Fibroblast of pulmonary artery (primary cell): ENCODE data around the gene FAM89A.

Experiments
- DNase-seq: peaks from one replicate; pipeline ENCODE4 v3.0.0-alpha.2; 2010; ENCODE audit warnings: low read depth
- H3K4me3 ChIP-seq: replicated peaks from 2 replicates; pipeline ENCODE4 v1.5.1; 2011; ENCODE audit warnings: low read depth, mild to moderate bottlenecking, control low read depth, low read length, moderate library complexity
- TF ChIP-seq, protein P1 (sequence below): IDR thresholded peaks from 2 replicates; pipeline ENCODE4 v1.5.1; 2011; ENCODE audit warnings: mild to moderate bottlenecking, control low read depth, low read length, inconsistent platforms; ENCODE audit errors: missing control alignments

FAM89A gene

DNA sequence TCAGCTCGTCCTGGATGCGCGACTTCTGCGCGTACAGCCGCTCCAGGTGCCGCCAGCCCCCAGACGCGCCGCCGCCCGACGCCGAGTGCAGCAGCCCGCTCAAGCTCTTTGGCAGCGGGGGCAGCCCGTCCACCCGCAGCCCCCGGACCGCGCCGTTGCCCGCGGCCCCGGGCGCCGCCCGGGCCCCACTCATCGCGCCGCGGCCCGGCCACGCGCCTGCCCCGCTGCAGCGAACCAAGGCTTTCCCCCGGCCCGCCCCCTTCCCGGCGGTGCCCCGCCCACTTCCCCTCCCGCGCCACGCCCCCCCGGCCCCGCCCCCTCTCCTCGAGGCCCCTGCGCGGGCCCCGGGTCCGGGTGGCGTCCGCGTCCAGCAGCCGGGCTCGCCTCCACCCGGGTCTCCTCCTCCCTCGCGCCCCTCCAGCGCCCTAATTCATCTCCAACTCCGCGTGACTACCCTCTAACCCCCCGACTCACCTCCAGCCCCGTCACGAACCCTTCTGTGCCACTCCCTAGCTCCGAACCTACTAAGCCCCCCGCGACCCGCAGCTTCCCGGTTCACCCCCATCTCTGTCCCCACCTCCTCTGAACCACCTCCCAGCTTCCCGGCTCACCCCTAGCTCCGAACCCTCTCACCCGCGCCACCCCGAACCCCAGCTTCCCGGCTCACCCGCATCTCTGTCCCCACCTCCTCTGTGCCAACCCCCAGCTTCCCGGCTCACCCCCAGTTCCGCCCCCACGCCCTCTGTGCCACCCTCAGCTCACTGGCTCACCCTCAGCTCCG is at the start of gene FAM89A:
TSS of gene FAM89A (minus strand) at position 236 of the 781 bp plus-strand sequence. CDS start at position 193, 43 bp downstream.
- DNase-seq = peak; percentile 36
- TF ChIP-seq, protein P1, sequence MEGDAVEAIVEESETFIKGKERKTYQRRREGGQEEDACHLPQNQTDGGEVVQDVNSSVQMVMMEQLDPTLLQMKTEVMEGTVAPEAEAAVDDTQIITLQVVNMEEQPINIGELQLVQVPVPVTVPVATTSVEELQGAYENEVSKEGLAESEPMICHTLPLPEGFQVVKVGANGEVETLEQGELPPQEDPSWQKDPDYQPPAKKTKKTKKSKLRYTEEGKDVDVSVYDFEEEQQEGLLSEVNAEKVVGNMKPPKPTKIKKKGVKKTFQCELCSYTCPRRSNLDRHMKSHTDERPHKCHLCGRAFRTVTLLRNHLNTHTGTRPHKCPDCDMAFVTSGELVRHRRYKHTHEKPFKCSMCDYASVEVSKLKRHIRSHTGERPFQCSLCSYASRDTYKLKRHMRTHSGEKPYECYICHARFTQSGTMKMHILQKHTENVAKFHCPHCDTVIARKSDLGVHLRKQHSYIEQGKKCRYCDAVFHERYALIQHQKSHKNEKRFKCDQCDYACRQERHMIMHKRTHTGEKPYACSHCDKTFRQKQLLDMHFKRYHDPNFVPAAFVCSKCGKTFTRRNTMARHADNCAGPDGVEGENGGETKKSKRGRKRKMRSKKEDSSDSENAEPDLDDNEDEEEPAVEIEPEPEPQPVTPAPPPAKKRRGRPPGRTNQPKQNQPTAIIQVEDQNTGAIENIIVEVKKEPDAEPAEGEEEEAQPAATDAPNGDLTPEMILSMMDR = no peak
- peak within 1 kb of the TSS; percentile 72 for H3K4me3 ChIP-seq

DNA sequence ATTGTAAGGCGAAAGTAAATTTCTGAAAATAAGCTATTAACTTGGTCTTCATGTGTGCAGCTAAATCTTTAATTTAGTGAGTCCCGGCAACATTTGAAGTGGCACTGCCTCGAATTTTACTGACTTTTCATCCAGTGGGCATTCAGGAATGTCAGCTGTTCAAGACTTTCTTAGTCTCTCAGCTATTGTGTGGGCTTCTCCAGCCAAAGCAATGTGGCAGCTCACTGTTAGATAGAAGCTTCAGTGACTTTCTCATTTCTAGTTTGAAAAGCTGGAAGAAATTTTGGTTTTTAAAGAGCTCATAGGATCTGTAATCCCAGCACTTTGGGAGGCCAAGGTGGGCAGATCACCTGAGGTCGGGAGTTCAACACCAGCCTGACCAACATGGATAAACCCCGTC is 44.3 kb upstream of the FAM89A start:
- no peak for DNase-seq
- TF ChIP-seq, protein P1 = no peak
- H3K4me3 ChIP-seq = no peak overlapping the region

DNA sequence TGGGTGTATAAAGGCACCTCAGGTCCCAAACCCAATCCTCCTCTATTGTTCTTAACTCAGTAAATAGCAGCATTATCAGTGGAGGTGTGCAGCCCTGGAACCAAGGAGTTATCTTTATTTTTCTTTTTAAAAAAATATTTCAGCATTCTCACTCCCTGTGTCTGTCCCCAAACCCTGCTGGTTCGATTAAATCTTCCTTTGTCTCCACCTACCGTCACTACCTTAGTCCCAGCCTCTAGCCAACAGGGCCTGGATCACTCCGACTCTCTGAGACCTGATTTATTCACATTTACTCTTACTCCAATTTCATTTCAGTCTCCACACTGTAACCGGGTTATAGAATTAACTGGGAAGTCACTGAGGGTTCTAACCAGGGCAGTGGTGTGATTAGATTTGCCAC is 39.1 kb upstream of the FAM89A start:
- TF ChIP-seq, protein P1 = no peak
- no peak overlapping the region for H3K4me3 ChIP-seq
- DNase-seq = no peak

DNA sequence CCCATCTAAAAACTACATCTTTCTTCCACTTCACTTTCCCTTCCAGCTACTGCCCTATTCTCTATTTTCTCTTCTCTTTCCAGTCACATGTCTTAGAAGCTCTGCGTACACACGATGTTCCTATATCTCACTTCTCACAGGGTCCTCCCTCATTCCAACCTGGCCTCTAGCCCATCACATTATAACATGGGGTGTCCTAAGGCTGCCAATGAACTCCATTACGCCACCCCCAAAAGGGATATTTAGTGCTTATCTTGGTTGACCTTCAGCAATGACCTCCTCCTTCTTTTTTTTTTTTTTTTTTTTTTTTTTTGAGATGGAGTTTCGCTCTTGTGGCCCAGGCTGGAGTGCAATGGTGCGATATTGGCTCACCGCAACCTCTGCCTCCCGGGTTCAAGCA is 38.2 kb upstream of the FAM89A start:
- TF ChIP-seq, protein P1 = no peak
- DNase-seq = no peak
- no peak overlapping the region for H3K4me3 ChIP-seq

DNA sequence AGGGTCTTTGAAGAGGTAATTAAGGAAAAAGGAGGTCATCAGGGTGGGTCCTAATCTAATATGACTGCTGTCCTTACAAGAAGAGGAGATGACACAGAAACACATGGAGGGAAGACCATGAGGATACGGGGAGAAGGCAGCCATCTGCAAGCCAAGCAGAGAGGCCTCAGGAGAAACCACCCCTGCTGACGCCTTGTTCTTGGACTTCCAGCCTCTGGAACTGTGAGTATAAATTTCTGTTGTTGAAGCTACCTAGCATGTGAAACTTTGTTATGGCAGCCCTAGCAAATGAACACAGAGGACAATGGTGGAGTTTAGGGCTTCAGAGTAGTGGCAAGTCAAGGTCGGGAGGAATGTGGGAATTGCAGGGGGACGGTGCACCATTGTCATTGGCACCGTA is 36.7 kb upstream of the FAM89A start:
- no peak for DNase-seq
- TF ChIP-seq, protein P1 = no peak
- H3K4me3 ChIP-seq = no peak overlapping the region

DNA sequence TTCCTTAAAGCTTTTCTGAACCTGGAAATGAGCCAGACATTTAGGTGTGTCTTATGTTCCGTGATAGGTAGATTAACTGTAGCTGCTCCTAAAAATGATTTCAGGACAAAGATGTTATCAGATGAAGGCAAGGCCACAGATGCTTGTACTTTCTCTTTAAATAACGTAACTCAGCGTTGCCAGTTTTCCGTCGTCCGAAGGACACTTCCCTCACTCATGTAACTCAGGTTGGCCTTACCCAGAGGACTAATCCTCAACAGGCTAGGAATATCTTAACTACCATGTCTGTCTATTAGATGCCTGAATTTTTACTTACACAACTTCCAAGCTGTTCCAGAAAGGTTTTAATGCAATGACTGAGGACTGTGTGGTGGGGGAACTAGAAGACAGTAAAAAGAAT is 35.4 kb upstream of the FAM89A start:
- H3K4me3 ChIP-seq = no peak overlapping the region
- no peak for DNase-seq
- TF ChIP-seq, protein P1 = no peak

DNA sequence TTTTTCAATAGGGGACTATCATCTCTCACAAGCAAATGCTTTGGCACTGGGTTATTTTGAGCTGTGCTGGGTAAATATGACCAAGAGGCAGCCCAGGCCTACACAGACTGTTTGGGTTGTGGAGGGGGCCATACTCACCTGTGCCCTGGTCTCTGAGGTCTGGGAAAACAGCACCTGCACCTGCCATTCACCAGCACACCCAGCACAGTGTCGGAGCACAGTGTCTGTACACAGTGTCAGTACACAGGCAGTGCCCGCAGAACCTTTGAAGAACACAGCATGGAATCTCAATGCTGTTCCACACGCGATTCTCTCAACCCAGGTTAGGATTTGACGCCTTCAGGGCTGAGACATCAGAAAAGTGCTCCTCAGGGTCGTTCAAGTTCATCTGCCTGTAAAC is 35.0 kb upstream of the FAM89A start:
- H3K4me3 ChIP-seq = no peak overlapping the region
- no peak for DNase-seq
- TF ChIP-seq, protein P1 = no peak
